ENCODE data around the gene F10. TPM values are rescaled to one million over a fixed set of nuclear protein-coding genes. Genes with fewer than 3 reads are reported as not detected.
A peak's percentile ranks its signal among the peaks of the same experiment; 100 is the strongest.

The F10 gene
- total RNA-seq, 5 donors from 2014 or later (not counting 1 experiment from before 2014, with no cell fraction given), result not detected

- no peak overlapping the region for H3K27ac Mint-ChIP-seq
- no peak overlapping the region for H3K4me3 Mint-ChIP-seq
- peaks cover 65% of the 10 kb centered on the region for H3K36me3 Mint-ChIP-seq
- DNase-seq (no peak), ATAC-seq (replicated peaks in 1 of 4) (no peak)
- 100% methylated on average over 1 of the region's 4 CpGs for WGBS (ENCODE audit: insufficient coverage)
- H3K4me1 ChIP-seq (ENCODE audit: control insufficient read depth in 1 of 2, extremely low read depth in 1 of 2, insufficient read depth in 2 of 2, low read length in 2 of 2), result peaks cover 14 to 23% of the 10 kb centered on the region in 2 experiments
- H3K9me3 Mint-ChIP-seq, result no peaks in the 10 kb centered on the region
- no peaks in the 10 kb centered on the region for H3K9me3 ChIP-seq
- H3K27me3 Mint-ChIP-seq, result no peaks in the 10 kb centered on the region
- H3K36me3 ChIP-seq (ENCODE audit: control insufficient read depth in 2 of 2, extremely low read depth in 1 of 2, insufficient read depth in 1 of 2, low read length in 1 of 2), result peaks cover 9 to 66% of the 10 kb centered on the region in 2 donors
- no peak overlapping the region for H3K4me3 ChIP-seq (ENCODE audit: control insufficient read depth in 1 of 2, extremely low read depth in 1 of 2, low read length in 1 of 2)
- POLR2A ChIA-PET, result no interaction called here
- H3K27me3 ChIP-seq (replicated peaks in 1 of 2; ENCODE audit: control insufficient read depth in 2 of 2, extremely low read depth in 1 of 2, insufficient read depth in 2 of 2, low read length in 1 of 2), result no peaks in the 10 kb centered on the region
- CTCF ChIA-PET, result interaction anchor here in 1 of 2 donors (0.7 kb wide), 1 partner anchor 23 kb away, joined by 5 read pairs; no protein-coding TSS in a partner anchor
- peaks cover 21 to 36% (median 28%) of the 10 kb centered on the region in 3 donors for H3K4me1 Mint-ChIP-seq
- no peak overlapping the region for H3K27ac ChIP-seq (ENCODE audit: low read length)
Observed at GRCh38 chr13:113190181-113190580, 67.6 kb downstream of the F10 start.

GRCh38 chr13:113192279-113192678, 69.7 kb downstream of the F10 start:
- peaks cover 7 to 17% (median 11%) of the 10 kb centered on the region in 3 donors for H3K4me1 Mint-ChIP-seq
- H3K4me3 Mint-ChIP-seq, result no peak overlapping the region
- ChIA-PET POLR2A (interaction anchor here in 1 of 2 donors (0.6 kb wide), 1 partner anchor 702 kb away, joined by 7 read pairs; no protein-coding TSS in a partner anchor), CTCF (interaction anchor here in 1 of 2 donors (0.5 kb wide), 1 partner anchor 109 kb away, joined by 4 read pairs; no protein-coding TSS in a partner anchor)
- no peak overlapping the region for H3K27ac Mint-ChIP-seq
- no peak for ATAC-seq (replicated peaks in 1 of 4)
- WGBS (ENCODE audit: insufficient coverage), result 96% methylated on average over 3 of the region's 4 CpGs
- Histone ChIP-seq H3K9me3 (no peaks in the 10 kb centered on the region), H3K4me3 (ENCODE audit: control insufficient read depth in 1 of 2, extremely low read depth in 1 of 2, low read length in 1 of 2) (no peak overlapping the region), H3K27me3 (replicated peaks in 1 of 2; ENCODE audit: control insufficient read depth in 2 of 2, extremely low read depth in 1 of 2, insufficient read depth in 2 of 2, low read length in 1 of 2) (no peaks in the 10 kb centered on the region), H3K27ac (ENCODE audit: low read length) (no peak overlapping the region), H3K4me1 (ENCODE audit: control insufficient read depth in 1 of 2, extremely low read depth in 1 of 2, insufficient read depth in 2 of 2, low read length in 2 of 2) (peaks cover under 1 to 4% of the 10 kb centered on the region in 2 experiments), H3K36me3 (ENCODE audit: control insufficient read depth in 2 of 2, extremely low read depth in 1 of 2, insufficient read depth in 1 of 2, low read length in 1 of 2) (peaks cover 9 to 77% of the 10 kb centered on the region in 2 donors)
- H3K36me3 Mint-ChIP-seq, result peaks cover 70% of the 10 kb centered on the region
- no peaks in the 10 kb centered on the region for H3K27me3 Mint-ChIP-seq
- no peaks in the 10 kb centered on the region for H3K9me3 Mint-ChIP-seq
- DNase-seq, result no peak

- Histone ChIP-seq H3K9me3 (no peaks in the 10 kb centered on the region), H3K27me3 (replicated peaks in 1 of 2; ENCODE audit: control insufficient read depth in 2 of 2, extremely low read depth in 1 of 2, insufficient read depth in 2 of 2, low read length in 1 of 2) (no peaks in the 10 kb centered on the region), H3K4me1 (ENCODE audit: control insufficient read depth in 1 of 2, extremely low read depth in 1 of 2, insufficient read depth in 2 of 2, low read length in 2 of 2) (peaks cover 0 to under 1% of the 10 kb centered on the region in 2 experiments), H3K36me3 (ENCODE audit: control insufficient read depth in 2 of 2, extremely low read depth in 1 of 2, insufficient read depth in 1 of 2, low read length in 1 of 2) (peaks cover 9 to 80% of the 10 kb centered on the region in 2 donors), H3K4me3 (ENCODE audit: control insufficient read depth in 1 of 2, extremely low read depth in 1 of 2, low read length in 1 of 2) (no peak overlapping the region), H3K27ac (ENCODE audit: low read length) (no peak overlapping the region)
- Mint-ChIP-seq H3K4me3 (no peak overlapping the region), H3K9me3 (no peaks in the 10 kb centered on the region), H3K36me3 (peaks cover 71% of the 10 kb centered on the region), H3K27ac (no peak overlapping the region), H3K4me1 (peaks cover under 1 to 11% (median 5%) of the 10 kb centered on the region in 3 donors), H3K27me3 (no peaks in the 10 kb centered on the region)
- DNase-seq (no peak), ATAC-seq (replicated peaks in 1 of 4) (no peak)
- WGBS (ENCODE audit: insufficient coverage), result 100% methylated on average over 1 of the region's 2 CpGs
- ChIA-PET POLR2A (no interaction called here), CTCF (no interaction called here)
Observed at GRCh38 chr13:113192902-113193301, 70.3 kb downstream of the F10 start.

GRCh38 chr13:113195360-113195759, 72.8 kb downstream of the F10 start:
- Mint-ChIP-seq H3K4me3 (no peak overlapping the region), H3K27me3 (no peaks in the 10 kb centered on the region), H3K9me3 (no peaks in the 10 kb centered on the region), H3K4me1 (peaks cover 0 to 2% (median 1%) of the 10 kb centered on the region in 3 donors), H3K36me3 (peaks cover 68% of the 10 kb centered on the region), H3K27ac (peak overlapping the region in 1 of 2 donors; percentile 15)
- CTCF ChIA-PET, result no interaction called here
- POLR2A ChIA-PET, result no interaction called here
- no peaks in the 10 kb centered on the region for H3K4me1 ChIP-seq (ENCODE audit: control insufficient read depth in 1 of 2, extremely low read depth in 1 of 2, insufficient read depth in 2 of 2, low read length in 2 of 2)
- no peak for DNase-seq
- H3K27ac ChIP-seq (ENCODE audit: low read length), result no peak overlapping the region
- ATAC-seq (replicated peaks in 1 of 4), result no peak
- WGBS (ENCODE audit: insufficient coverage), result no CpG with 5 or more reads among the region's 6 CpGs
- no peaks in the 10 kb centered on the region for H3K27me3 ChIP-seq (replicated peaks in 1 of 2; ENCODE audit: control insufficient read depth in 2 of 2, extremely low read depth in 1 of 2, insufficient read depth in 2 of 2, low read length in 1 of 2)
- H3K9me3 ChIP-seq, result no peaks in the 10 kb centered on the region
- H3K4me3 ChIP-seq (ENCODE audit: control insufficient read depth in 1 of 2, extremely low read depth in 1 of 2, low read length in 1 of 2), result no peak overlapping the region
- peaks cover 14 to 92% of the 10 kb centered on the region in 2 donors for H3K36me3 ChIP-seq (ENCODE audit: control insufficient read depth in 2 of 2, extremely low read depth in 1 of 2, insufficient read depth in 1 of 2, low read length in 1 of 2)

- CTCF ChIA-PET, result interaction anchor here in 1 of 2 donors (0.6 kb wide), 1 partner anchor 64 kb away, joined by 4 read pairs; no protein-coding TSS in a partner anchor
- Histone ChIP-seq H3K4me1 (ENCODE audit: control insufficient read depth in 1 of 2, extremely low read depth in 1 of 2, insufficient read depth in 2 of 2, low read length in 2 of 2) (no peaks in the 10 kb centered on the region), H3K27me3 (replicated peaks in 1 of 2; ENCODE audit: control insufficient read depth in 2 of 2, extremely low read depth in 1 of 2, insufficient read depth in 2 of 2, low read length in 1 of 2) (no peaks in the 10 kb centered on the region), H3K4me3 (ENCODE audit: control insufficient read depth in 1 of 2, extremely low read depth in 1 of 2, low read length in 1 of 2) (no peak overlapping the region), H3K9me3 (no peaks in the 10 kb centered on the region), H3K36me3 (ENCODE audit: control insufficient read depth in 2 of 2, extremely low read depth in 1 of 2, insufficient read depth in 1 of 2, low read length in 1 of 2) (peaks cover 8 to 80% of the 10 kb centered on the region in 2 donors), H3K27ac (ENCODE audit: low read length) (no peak overlapping the region)
- H3K36me3 Mint-ChIP-seq, result peaks cover 65% of the 10 kb centered on the region
- H3K27me3 Mint-ChIP-seq, result no peaks in the 10 kb centered on the region
- 94% methylated on average over 9 of the region's 9 CpGs for WGBS (ENCODE audit: insufficient coverage)
- H3K4me3 Mint-ChIP-seq, result no peak overlapping the region
- POLR2A ChIA-PET, result interaction anchor here in 1 of 2 donors (0.6 kb wide), 1 partner anchor 226 kb away, joined by 3 read pairs; no protein-coding TSS in a partner anchor
- H3K27ac Mint-ChIP-seq, result no peak overlapping the region
- peaks cover 7 to 10% (median 8%) of the 10 kb centered on the region in 3 donors for H3K4me1 Mint-ChIP-seq
- ATAC-seq (replicated peaks in 1 of 4) (no peak), DNase-seq (no peak)
- no peaks in the 10 kb centered on the region for H3K9me3 Mint-ChIP-seq
Observed at GRCh38 chr13:113196970-113197737, 74.6 kb downstream of the F10 start.

Data from T-cell (primary cell).